ENCODE results near the gene DPT. TPM values are rescaled to one million over a fixed set of nuclear protein-coding genes. Genes with fewer than 3 reads are reported as not detected.

The DPT gene
- total RNA-seq, 1 experiment from 2014 or later, result not detected

GRCh38 chr1:168742994-168743650, 14.1 kb upstream of the DPT start:
- CTCF ChIA-PET, result no interaction called here
- no TSS peak for BruUV-seq (replicated peaks)
- Histone ChIP-seq H3K9me2 (ENCODE audit: insufficient read depth) (no peaks in the 10 kb centered on the region), H2AFZ (ENCODE audit: low read depth, low read length, poor library complexity, severe bottlenecking) (no peak overlapping the region), H3K4me1 (ENCODE audit: control insufficient read depth in 1 of 2, insufficient read depth in 2 of 2, low read length in 2 of 2) (no peaks in the 10 kb centered on the region), H3K9me3 (ENCODE audit: control insufficient read depth in 1 of 2, insufficient read depth in 1 of 2, low read depth in 1 of 2, low read length in 2 of 2) (no peaks in the 10 kb centered on the region), H3K9ac (ENCODE audit: low read length) (no peak overlapping the region), H3K27ac (ENCODE audit: low read depth, low read length) (no peak overlapping the region), H4K20me1 (ENCODE audit: insufficient read depth) (no peaks in the 10 kb centered on the region), H3K27me3 (ENCODE audit: insufficient read depth, low read length) (no peaks in the 10 kb centered on the region), H3K36me3 (ENCODE audit: control insufficient read depth in 1 of 2, insufficient read depth in 2 of 2, low read length in 2 of 2) (no peaks in the 10 kb centered on the region), H3K4me2 (ENCODE audit: low read length) (no peak overlapping the region), H3K79me2 (ENCODE audit: insufficient read depth, low read length) (no peaks in the 10 kb centered on the region), H3K4me3 (replicated peaks in 1 of 2; ENCODE audit: low read depth in 1 of 2, low read length in 2 of 2) (no peak overlapping the region)
- intact Hi-C loops (cut with micrococcal nuclease), result no loop called here
- DNase-seq (ENCODE audit: low read depth, low spot score) (no peak), ATAC-seq (no peak)
- RAD21 ChIA-PET (ENCODE audit: low non-redundant PET in 1 of 2, low total read pairs in 2 of 2, uncharacterized antibody in 2 of 2, unreplicated experiment in 2 of 2), result no interaction called here
- POLR2A ChIA-PET, result no interaction called here
- TF ChIP-seq EGR1 (IDR thresholded peaks at IDR 0.05; ENCODE audit: low read depth) (no peak), ZBTB33 (IDR thresholded peaks at IDR 0.05; ENCODE audit: extremely low read depth, insufficient replicate concordance, low read length) (no peak), SRF (IDR thresholded peaks at IDR 0.05; ENCODE audit: low read depth) (no peak), ZFX (IDR thresholded peaks at IDR 0.05) (no peak), EZH2phosphoT487 (IDR thresholded peaks at IDR 0.05; ENCODE audit: borderline replicate concordance) (no peak), CTCF (IDR thresholded peaks at IDR 0.05 in 2 of 3, conservative IDR thresholded peaks at IDR 0.05 in 1 of 3; ENCODE audit: borderline replicate concordance in 1 of 3, insufficient read depth in 1 of 3, low read depth in 2 of 3, low read length in 2 of 3) (no peak), POLR2AphosphoS5 (IDR thresholded peaks at IDR 0.05; ENCODE audit: low read depth, low read length) (no peak), MAX (IDR thresholded peaks at IDR 0.05) (no peak), REST (IDR thresholded peaks at IDR 0.05; ENCODE audit: low read depth) (no peak)

All from HCT116 (cell line).